Measurements from ENCODE around the gene SSU72. TPM values are rescaled to one million over a fixed set of nuclear protein-coding genes. Genes with fewer than 3 reads are reported as not detected.

The SSU72 gene
- total and polyA plus RNA-seq, 8 donors, result 45.7 to 215 (median 92.1) TPM

- DNase-seq, result no peak
- H3K4me3 ChIP-seq, result no peak overlapping the region
- H3K27ac ChIP-seq, result no peak overlapping the region
- H3K36me3 ChIP-seq, result peaks cover 5 to 69% (median 55%) of the 10 kb centered on the region in 4 donors
- WGBS, 5 donors, result 76 to 83% (median 78%) methylated on average over 7 of the region's 7 CpGs
- no peaks in the 10 kb centered on the region for H3K27me3 ChIP-seq
- peaks cover 27 to 78% (median 64%) of the 10 kb centered on the region in 4 donors for H3K4me1 ChIP-seq
- intact Hi-C loops (cut with DNase I; ENCODE audit: low total_unique reads), result no loop called here
- TF ChIP-seq POLR2AphosphoS5 (IDR thresholded peaks at IDR 0.05), result no peak
- no peak for TF ChIP-seq POLR2A (IDR thresholded peaks at IDR 0.05)
- no peak for TF ChIP-seq EP300 (IDR thresholded peaks at IDR 0.05)
- TF ChIP-seq, protein P1, sequence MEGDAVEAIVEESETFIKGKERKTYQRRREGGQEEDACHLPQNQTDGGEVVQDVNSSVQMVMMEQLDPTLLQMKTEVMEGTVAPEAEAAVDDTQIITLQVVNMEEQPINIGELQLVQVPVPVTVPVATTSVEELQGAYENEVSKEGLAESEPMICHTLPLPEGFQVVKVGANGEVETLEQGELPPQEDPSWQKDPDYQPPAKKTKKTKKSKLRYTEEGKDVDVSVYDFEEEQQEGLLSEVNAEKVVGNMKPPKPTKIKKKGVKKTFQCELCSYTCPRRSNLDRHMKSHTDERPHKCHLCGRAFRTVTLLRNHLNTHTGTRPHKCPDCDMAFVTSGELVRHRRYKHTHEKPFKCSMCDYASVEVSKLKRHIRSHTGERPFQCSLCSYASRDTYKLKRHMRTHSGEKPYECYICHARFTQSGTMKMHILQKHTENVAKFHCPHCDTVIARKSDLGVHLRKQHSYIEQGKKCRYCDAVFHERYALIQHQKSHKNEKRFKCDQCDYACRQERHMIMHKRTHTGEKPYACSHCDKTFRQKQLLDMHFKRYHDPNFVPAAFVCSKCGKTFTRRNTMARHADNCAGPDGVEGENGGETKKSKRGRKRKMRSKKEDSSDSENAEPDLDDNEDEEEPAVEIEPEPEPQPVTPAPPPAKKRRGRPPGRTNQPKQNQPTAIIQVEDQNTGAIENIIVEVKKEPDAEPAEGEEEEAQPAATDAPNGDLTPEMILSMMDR (IDR thresholded peaks at IDR 0.05), result no peak
- no peaks in the 10 kb centered on the region for H3K9me3 ChIP-seq
Observed at GRCh38 chr1:1569341-1569740, 5.3 kb downstream of the SSU72 start.

DNA sequence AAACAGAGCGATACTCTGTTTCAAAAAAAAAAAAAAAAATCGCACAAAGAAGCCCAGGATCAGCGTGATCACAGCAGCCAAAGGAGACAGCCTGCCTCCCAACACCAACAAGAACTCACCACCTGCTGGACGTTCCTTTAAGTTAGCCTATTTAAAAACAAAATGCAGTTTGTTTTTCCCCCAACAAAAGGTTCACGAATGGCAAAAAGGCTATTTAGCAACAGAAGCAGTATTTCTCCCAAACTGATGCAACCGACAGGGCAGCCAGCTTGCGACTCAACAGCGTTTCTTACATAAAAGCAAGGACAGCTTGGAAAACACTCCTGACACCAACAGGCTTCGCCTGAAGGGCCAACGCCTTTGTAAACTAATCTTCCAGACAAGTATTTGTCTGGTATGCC is 6.8 kb downstream of the SSU72 start:
- H3K4me1 ChIP-seq, result peaks cover 19 to 78% (median 57%) of the 10 kb centered on the region in 4 donors
- WGBS, 5 donors, result 67 to 79% (median 74%) methylated on average over 10 of the region's 10 CpGs
- H3K27ac ChIP-seq, result no peak overlapping the region

DNA sequence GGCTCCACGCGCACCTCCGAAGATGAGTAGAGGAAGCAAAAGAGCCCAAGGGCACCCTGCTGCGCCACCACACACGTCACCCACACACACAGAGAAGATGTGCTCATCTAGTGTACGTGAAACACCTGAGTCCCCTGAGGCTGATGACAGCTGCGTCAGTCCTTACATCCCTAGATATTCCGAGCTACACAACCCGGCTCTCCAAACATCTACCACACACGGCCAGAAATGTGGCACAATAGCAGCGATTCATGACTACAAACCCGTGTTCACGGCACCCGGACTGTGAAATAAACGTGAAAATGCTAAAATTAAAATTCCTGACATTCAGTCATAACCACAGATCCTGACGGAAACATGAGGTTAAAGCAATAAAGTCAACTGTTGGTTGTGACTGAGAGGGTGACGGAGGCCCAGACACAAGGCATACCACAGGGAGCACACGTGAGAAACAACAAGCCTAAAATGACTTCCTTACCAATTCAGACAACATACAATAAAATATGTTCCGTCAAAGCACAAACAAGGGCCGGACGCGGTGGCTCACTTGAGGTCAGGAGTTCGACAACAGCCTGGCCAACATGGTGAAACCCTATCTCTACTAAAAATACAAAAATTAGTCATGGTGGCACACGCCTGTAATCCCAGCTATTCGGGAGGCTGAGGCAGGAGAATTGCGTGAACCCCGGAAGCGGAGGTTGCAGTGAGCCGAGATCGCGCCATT is 7.3 kb downstream of the SSU72 start:
- TF ChIP-seq EP300 (IDR thresholded peaks at IDR 0.05) (no peak), POLR2AphosphoS5 (IDR thresholded peaks at IDR 0.05) (no peak), POLR2A (IDR thresholded peaks at IDR 0.05) (no peak)
- TF ChIP-seq, protein P1 (IDR thresholded peaks at IDR 0.05), result no peak

More for the DNA sequence above, 6.8 kb downstream of the SSU72 start:
- intact Hi-C loops (cut with DNase I; ENCODE audit: low total_unique reads), result no loop called here
- Histone ChIP-seq H3K4me3 (no peak overlapping the region), H3K27me3 (no peaks in the 10 kb centered on the region), H3K9me3 (no peaks in the 10 kb centered on the region), H3K36me3 (peaks cover 18 to 82% (median 69%) of the 10 kb centered on the region in 4 donors)
- TF ChIP-seq POLR2A (IDR thresholded peaks at IDR 0.05), result no peak
- no peak for TF ChIP-seq EP300 (IDR thresholded peaks at IDR 0.05)
- TF ChIP-seq POLR2AphosphoS5 (IDR thresholded peaks at IDR 0.05), result no peak
- TF ChIP-seq, protein P1 (IDR thresholded peaks at IDR 0.05), result no peak
- no peak for DNase-seq

GRCh38 chr1:1565340-1565739 is 9.3 kb downstream of the SSU72 start:
- H3K4me3 ChIP-seq, result no peak overlapping the region
- H3K9me3 ChIP-seq, result no peaks in the 10 kb centered on the region
- intact Hi-C loops (cut with DNase I; ENCODE audit: low total_unique reads), result no loop called here
- no peaks in the 10 kb centered on the region for H3K27me3 ChIP-seq
- peaks cover 34 to 85% (median 77%) of the 10 kb centered on the region in 4 donors for H3K36me3 ChIP-seq
- TF ChIP-seq EP300 (IDR thresholded peaks at IDR 0.05) (no peak), POLR2AphosphoS5 (IDR thresholded peaks at IDR 0.05) (no peak), POLR2A (IDR thresholded peaks at IDR 0.05) (no peak)
- TF ChIP-seq, protein P1 (IDR thresholded peaks at IDR 0.05), result no peak
- no peak overlapping the region for H3K27ac ChIP-seq
- H3K4me1 ChIP-seq, result peaks cover 12 to 52% (median 38%) of the 10 kb centered on the region in 4 donors
- no peak for DNase-seq
- whole genome bisulfite sequencing, 5 donors, result 91 to 92% (median 92%) methylated on average over 10 of the region's 10 CpGs

More for the DNA sequence above, 7.3 kb downstream of the SSU72 start:
- Histone ChIP-seq H3K4me3 (no peak overlapping the region), H3K27ac (no peak overlapping the region), H3K9me3 (no peaks in the 10 kb centered on the region), H3K36me3 (peaks cover 24 to 82% (median 73%) of the 10 kb centered on the region in 4 donors), H3K27me3 (no peaks in the 10 kb centered on the region), H3K4me1 (peaks cover 14 to 72% (median 52%) of the 10 kb centered on the region in 4 donors)
- intact Hi-C loops (cut with DNase I; ENCODE audit: low total_unique reads), result no loop called here
- WGBS, 5 donors, result 86 to 89% (median 88%) methylated on average over 30 to 31 of the region's 31 CpGs
- DNase-seq, result no peak

Measured in stomach (tissue), 9 donors.